NB4 (cell line): ENCODE data around the gene CDH13.

ENCODE experiments used
- CTCF ChIP-seq: IDR thresholded peaks from one replicate; pipeline ENCODE4 v1.5.1; 2012; ENCODE audit warnings: low read depth, low read length
- MAX ChIP-seq: IDR thresholded peaks from 2 replicates; pipeline ENCODE4 v1.6.1; 2011; ENCODE audit warnings: low read depth, low read length
- POLR2A ChIP-seq: IDR thresholded peaks from 2 replicates; pipeline ENCODE4 v1.6.1; 2011; ENCODE audit warnings: mild to moderate bottlenecking; ENCODE audit not compliant: insufficient read length; ENCODE audit errors: extremely low read depth

GRCh38 chr16:82665025-82665424 is 38.3 kb downstream of the CDH13 start:
- TF ChIP-seq CTCF (no peak), POLR2A (no peak), MAX (no peak)
